Nephron progenitor cell (in vitro differentiated cells): ENCODE results near the gene PCCB.
"Not testable (repeated sequence)": the region's sequence is repeated elsewhere in the genome, so short reads cannot be mapped to it uniquely, and the experiment has no call there.

Experiments used
- DNase-seq: peaks from one replicate; pipeline ENCODE4 v3.0.0; 2021
- H3K27ac Mint-ChIP-seq: 2 replicates; pipeline ENCODE4 v1.8.0; 2021; ENCODE audit warnings: mild to moderate bottlenecking, moderate library complexity, mixed read lengths
- H3K27me3 Mint-ChIP-seq: 2 replicates; pipeline ENCODE4 v1.8.0; 2021; ENCODE audit warnings: mild to moderate bottlenecking, low read depth, mixed read lengths; ENCODE audit not compliant: poor library complexity
- H3K36me3 Mint-ChIP-seq: 2 replicates; pipeline ENCODE4 v1.8.0; 2021; ENCODE audit warnings: low read depth, mixed read lengths
- H3K4me1 Mint-ChIP-seq: 2 replicates; pipeline ENCODE4 v1.8.0; 2021; ENCODE audit warnings: mixed read lengths
- H3K4me3 Mint-ChIP-seq: 2 replicates; pipeline ENCODE4 v1.8.0; 2021; ENCODE audit warnings: mild to moderate bottlenecking, moderate library complexity, mixed read lengths
- H3K9me3 Mint-ChIP-seq: 2 replicates; pipeline ENCODE4 v1.8.0; 2021; ENCODE audit warnings: mild to moderate bottlenecking, moderate library complexity, mixed read lengths
- TF ChIP-seq, protein P1 (sequence below): fragments of 200-600 bp; sonication (generic); IDR thresholded peaks from 2 replicates; pipeline ENCODE4 v1.5.0; 2021; ENCODE audit warnings: antibody characterized with exemption

The PCCB gene

DNA sequence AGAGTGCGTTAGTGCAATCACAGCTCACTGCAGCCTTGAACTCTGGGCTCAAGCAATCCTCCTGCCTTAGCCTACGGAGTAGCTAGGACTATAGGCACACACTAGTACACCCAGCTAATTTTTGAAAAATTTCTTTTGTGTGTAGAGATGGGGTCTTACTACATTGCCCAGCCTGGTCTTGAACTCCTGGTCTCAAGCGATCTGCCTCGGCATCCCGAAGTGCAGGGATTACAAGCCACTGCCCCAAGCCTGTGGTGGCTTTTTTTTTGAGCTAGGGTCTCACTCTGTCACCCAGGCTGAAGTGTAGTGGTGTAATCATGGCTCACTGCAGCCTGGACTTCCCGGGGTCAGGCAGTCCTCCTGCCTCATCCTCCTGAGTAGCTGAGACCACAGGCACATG lies 17.1 kb downstream of the PCCB start:
- Mint-ChIP-seq H3K27ac (no peak overlapping the region), H3K4me3 (no peak overlapping the region), H3K36me3 (peaks cover 77% of the 10 kb centered on the region), H3K9me3 (no peaks in the 10 kb centered on the region), H3K27me3 (no peaks in the 10 kb centered on the region), H3K4me1 (no peaks in the 10 kb centered on the region)
- TF ChIP-seq, protein P1, sequence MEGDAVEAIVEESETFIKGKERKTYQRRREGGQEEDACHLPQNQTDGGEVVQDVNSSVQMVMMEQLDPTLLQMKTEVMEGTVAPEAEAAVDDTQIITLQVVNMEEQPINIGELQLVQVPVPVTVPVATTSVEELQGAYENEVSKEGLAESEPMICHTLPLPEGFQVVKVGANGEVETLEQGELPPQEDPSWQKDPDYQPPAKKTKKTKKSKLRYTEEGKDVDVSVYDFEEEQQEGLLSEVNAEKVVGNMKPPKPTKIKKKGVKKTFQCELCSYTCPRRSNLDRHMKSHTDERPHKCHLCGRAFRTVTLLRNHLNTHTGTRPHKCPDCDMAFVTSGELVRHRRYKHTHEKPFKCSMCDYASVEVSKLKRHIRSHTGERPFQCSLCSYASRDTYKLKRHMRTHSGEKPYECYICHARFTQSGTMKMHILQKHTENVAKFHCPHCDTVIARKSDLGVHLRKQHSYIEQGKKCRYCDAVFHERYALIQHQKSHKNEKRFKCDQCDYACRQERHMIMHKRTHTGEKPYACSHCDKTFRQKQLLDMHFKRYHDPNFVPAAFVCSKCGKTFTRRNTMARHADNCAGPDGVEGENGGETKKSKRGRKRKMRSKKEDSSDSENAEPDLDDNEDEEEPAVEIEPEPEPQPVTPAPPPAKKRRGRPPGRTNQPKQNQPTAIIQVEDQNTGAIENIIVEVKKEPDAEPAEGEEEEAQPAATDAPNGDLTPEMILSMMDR: no peak
- DNase-seq: no peak

DNA sequence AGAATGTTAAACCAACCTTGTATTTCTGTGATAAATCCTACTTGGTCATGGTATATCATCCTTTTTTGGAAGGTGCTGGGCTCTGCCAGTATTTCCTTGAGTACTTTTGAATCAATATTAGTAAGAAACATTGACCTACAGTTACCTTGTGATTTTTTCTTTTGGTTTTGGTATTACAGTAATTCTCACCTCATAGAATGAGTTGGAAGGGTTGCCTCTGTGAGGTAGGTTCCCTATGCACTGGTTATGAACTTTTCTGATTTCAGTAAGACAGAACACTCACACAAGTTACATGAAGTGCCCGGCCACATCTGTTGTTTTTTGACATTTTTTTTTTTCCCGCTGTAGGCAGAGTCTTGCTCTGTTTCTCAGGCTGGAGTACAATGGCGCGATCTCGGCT lies 20.0 kb downstream of the PCCB start:
- no peak overlapping the region for H3K27ac Mint-ChIP-seq
- no peak overlapping the region for H3K4me3 Mint-ChIP-seq
- no peaks in the 10 kb centered on the region for H3K4me1 Mint-ChIP-seq
- H3K36me3 Mint-ChIP-seq: peaks cover 85% of the 10 kb centered on the region
- DNase-seq: no peak
- peaks cover 19% of the 10 kb centered on the region for H3K9me3 Mint-ChIP-seq
- no peaks in the 10 kb centered on the region for H3K27me3 Mint-ChIP-seq
- TF ChIP-seq, protein P1: no peak

DNA sequence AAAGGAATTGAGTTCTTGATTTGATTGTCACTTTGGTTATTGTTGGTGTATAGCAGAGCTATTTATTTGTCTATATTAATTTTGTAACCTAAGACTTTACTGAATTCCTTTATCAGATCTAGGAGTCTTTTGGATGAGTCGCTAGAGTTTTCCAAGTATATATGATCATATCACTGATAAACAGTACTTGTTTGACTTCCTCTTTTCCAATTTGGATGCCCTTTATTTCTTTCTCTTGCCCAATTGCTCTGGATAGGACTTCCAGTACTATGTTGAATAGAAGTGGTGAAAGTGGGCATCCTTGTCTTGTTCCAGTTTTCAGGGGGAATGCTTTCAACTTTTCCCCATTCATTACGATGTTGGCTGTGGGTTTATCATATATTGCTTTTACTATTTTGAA lies 21.5 kb downstream of the PCCB start:
- not testable (repeated sequence) for DNase-seq, H3K4me3 Mint-ChIP-seq, H3K27ac Mint-ChIP-seq, H3K4me1 Mint-ChIP-seq, H3K27me3 Mint-ChIP-seq
- Mint-ChIP-seq H3K36me3 (peaks cover 80% of the 10 kb centered on the region), H3K9me3 (peaks cover 23% of the 10 kb centered on the region)

DNA sequence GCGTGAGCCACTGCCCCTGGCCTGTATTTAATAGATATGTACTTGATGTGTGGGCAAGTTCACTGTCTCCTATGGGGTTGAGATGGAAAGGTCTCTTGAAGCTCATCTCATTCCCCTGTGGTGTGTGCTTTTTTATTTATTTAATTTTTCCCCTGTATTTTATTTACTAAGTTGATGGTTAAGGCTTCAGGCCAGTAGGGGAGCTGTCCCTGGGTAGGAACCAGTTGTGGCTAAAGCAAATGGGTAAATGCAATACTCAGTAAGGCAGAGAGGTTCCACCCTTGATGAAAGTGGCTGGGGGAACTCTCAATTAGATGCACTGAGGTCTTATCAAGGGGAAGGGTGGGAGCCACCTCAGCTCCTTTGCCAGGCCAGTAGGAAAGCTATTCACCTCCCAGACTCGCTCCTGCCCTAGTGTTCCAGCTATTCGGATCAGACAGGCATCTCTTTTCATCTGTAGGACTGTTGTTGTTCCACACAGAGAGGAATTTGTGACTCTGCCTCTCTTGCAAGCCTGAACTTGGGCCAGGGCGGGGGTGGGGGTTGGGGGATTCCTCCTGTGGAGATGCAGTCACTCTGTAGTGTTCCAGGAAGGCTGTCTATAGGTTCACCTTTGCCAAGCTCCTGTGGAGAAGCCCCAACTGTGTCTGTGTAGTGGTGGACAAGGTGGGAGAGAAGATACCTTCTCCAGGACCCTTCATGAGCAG lies 26.1 kb downstream of the PCCB start:
- TF ChIP-seq, protein P1: no peak
- Mint-ChIP-seq H3K9me3 (peaks cover 50% of the 10 kb centered on the region), H3K4me1 (no peaks in the 10 kb centered on the region), H3K27me3 (no peaks in the 10 kb centered on the region), H3K36me3 (peaks cover 85% of the 10 kb centered on the region), H3K4me3 (no peak overlapping the region), H3K27ac (no peak overlapping the region)
- no peak for DNase-seq

DNA sequence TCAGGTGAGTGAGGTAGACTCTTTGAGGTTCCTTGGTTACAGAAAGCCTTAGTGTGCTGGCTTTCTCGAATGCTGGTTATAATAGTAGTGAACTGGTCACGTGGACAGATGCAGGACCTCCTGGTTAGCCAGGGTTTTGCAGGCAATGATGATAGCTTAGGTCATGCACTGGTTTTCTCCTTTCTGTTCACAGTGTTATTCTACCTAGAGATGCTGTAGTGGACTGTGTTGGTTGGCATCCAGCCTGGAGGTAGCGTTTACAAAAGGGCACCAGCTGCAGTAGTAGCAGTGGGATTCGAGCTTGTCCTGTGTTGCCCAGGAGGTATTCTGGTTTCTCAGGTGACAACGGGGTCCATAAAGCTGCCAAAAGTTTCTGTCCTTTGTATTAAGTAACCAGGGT lies 27.0 kb downstream of the PCCB start:
- Mint-ChIP-seq H3K4me1 (no peaks in the 10 kb centered on the region), H3K4me3 (no peak overlapping the region), H3K27ac (no peak overlapping the region), H3K36me3 (peaks cover 86% of the 10 kb centered on the region), H3K27me3 (no peaks in the 10 kb centered on the region), H3K9me3 (peaks cover 59% of the 10 kb centered on the region)
- TF ChIP-seq, protein P1: no peak
- DNase-seq: no peak

DNA sequence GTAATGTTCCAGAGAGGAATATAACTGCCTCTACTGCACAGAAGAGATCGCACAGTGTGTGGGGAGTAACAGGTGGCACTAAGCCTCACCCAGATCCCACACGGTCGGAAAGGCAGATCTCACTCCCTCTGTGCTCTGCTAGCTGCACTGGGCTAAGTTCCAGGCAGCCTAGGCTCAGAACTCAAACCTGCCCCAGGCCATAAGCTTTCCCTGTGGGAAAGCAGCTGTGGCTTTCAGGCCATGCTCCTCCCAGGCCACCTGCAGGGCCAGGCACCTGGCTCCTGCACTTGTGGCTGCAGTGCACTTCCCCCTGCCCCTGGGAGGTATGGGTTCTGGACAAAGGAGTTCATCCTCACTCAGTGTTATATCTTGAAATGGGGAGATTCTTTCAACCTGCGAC lies 27.5 kb downstream of the PCCB start:
- DNase-seq: no peak
- Mint-ChIP-seq H3K4me3 (no peak overlapping the region), H3K27me3 (no peaks in the 10 kb centered on the region), H3K36me3 (peaks cover 86% of the 10 kb centered on the region), H3K27ac (no peak overlapping the region), H3K9me3 (peaks cover 65% of the 10 kb centered on the region), H3K4me1 (no peaks in the 10 kb centered on the region)
- TF ChIP-seq, protein P1: no peak
